ENCODE data around the gene EMILIN2.

DNA sequence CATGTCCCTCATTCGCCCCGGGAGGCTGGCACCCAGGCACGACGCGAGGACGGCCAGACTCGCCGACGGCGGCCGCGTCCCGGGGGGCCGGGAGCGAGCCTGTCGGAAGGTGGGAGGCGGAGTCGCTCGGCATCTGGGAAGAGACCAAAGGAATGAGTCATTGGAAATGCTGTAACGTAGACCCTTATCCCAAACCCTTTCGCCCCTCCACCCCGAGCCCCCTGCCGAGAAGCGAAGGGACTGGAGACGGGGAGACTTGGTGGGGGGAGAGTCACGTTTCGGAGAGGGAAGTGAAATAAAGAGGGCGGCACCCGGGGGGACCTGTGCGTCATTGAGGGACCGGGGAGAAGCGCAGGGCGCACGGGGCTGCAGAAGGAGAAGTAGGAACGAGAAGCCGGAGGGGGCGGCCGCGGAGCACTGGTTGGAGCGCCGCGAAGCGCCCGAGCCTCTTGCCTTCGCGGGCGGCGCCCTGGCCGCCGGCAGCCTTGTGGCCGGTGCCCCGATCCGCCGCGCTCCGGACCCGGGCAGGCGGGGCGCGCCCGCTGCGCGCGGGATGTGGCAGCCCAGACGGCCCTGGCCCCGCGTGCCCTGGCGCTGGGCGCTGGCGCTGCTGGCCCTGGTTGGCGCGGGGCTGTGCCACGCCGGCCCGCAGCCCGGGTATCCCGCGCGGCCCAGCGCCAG is at the start of gene EMILIN2:
- no peak for TF ChIP-seq CTCF (conservative IDR thresholded peaks at IDR 0.05; ENCODE audit: low read length)
- TF ChIP-seq EZH2phosphoT487 (IDR thresholded peaks at IDR 0.05; ENCODE audit: borderline replicate concordance), result no peak

Measured in Loucy (cell line).